Liver (tissue), 3 donors: ENCODE results near the gene ROBO2.

Source experiments
- EGR1 ChIP-seq, 2 donors: IDR thresholded peaks; 2 replicates each; pipeline ENCODE4 v1.6.1; 2016 to 2018; ENCODE audit warnings: antibody characterized with exemption in 2 of 2, low read depth in 2 of 2
- FOXA2 ChIP-seq: IDR thresholded peaks from 2 replicates; pipeline ENCODE4 v1.6.1; 2016; ENCODE audit warnings: antibody characterized with exemption
- NR2F2 ChIP-seq: IDR thresholded peaks from 2 replicates; pipeline ENCODE4 v1.6.1; 2016; ENCODE audit warnings: antibody characterized with exemption
- RAD21 ChIP-seq, 2 donors: IDR thresholded peaks; 2 replicates each; pipeline ENCODE4 v1.6.1; 2016; ENCODE audit warnings: antibody characterized with exemption in 2 of 2, mild to moderate bottlenecking in 2 of 2
- TAF1 ChIP-seq: conservative IDR thresholded peaks from 2 replicates; pipeline ENCODE4 v1.6.1; 2016; ENCODE audit warnings: antibody characterized with exemption, mild to moderate bottlenecking
- YY1 ChIP-seq: IDR thresholded peaks from 2 replicates; pipeline ENCODE4 v1.6.1; 2016; ENCODE audit warnings: antibody characterized with exemption, mild to moderate bottlenecking
- TF ChIP-seq, protein P1 (sequence below): fragments of 150-350 bp; IDR thresholded peaks from 2 replicates; pipeline ENCODE4 v1.5.1; 2017; ENCODE audit warnings: improper control_type of control experiment, low read depth, low read length; ENCODE audit not compliant: missing input control
- TF ChIP-seq, protein P2 (sequence below): IDR thresholded peaks from 2 replicates; pipeline ENCODE4 v1.6.1; 2016; ENCODE audit warnings: antibody characterized with exemption, mild to moderate bottlenecking
- TF ChIP-seq, protein P3 (sequence below): IDR thresholded peaks from 2 replicates; pipeline ENCODE4 v1.6.1; 2016; ENCODE audit warnings: antibody characterized with exemption
- donor health status: healthy.
- donor health status: healthy.

DNA sequence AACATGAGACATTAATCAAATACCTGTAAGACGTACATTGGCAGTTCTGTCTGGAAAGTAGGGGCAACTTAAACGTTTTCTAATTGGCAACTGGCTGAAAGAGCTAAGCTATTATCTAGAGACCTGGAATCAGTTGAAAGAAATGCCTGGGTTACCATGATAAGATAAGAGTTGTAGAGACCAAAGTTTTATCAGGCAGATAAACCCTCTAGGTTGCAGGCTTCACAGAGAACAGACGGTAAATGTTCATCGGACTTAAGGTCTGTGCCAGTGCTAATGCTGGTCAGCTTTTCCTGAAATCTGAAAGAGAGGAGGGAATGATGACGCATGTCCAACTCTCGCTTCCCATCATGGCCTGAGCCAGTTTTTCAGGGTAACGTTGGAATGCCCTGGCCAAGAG, 196.2 kb downstream of the ROBO2 start:
- TF ChIP-seq RAD21 (IDR thresholded peaks at IDR 0.05) (no peak), EGR1 (IDR thresholded peaks at IDR 0.05; ENCODE audit: low read depth in 2 of 2) (no peak), NR2F2 (no peak), FOXA2 (no peak), TAF1 (no peak), YY1 (no peak)
- TF ChIP-seq, protein P1, sequence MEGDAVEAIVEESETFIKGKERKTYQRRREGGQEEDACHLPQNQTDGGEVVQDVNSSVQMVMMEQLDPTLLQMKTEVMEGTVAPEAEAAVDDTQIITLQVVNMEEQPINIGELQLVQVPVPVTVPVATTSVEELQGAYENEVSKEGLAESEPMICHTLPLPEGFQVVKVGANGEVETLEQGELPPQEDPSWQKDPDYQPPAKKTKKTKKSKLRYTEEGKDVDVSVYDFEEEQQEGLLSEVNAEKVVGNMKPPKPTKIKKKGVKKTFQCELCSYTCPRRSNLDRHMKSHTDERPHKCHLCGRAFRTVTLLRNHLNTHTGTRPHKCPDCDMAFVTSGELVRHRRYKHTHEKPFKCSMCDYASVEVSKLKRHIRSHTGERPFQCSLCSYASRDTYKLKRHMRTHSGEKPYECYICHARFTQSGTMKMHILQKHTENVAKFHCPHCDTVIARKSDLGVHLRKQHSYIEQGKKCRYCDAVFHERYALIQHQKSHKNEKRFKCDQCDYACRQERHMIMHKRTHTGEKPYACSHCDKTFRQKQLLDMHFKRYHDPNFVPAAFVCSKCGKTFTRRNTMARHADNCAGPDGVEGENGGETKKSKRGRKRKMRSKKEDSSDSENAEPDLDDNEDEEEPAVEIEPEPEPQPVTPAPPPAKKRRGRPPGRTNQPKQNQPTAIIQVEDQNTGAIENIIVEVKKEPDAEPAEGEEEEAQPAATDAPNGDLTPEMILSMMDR = no peak
- TF ChIP-seq, protein P2, sequence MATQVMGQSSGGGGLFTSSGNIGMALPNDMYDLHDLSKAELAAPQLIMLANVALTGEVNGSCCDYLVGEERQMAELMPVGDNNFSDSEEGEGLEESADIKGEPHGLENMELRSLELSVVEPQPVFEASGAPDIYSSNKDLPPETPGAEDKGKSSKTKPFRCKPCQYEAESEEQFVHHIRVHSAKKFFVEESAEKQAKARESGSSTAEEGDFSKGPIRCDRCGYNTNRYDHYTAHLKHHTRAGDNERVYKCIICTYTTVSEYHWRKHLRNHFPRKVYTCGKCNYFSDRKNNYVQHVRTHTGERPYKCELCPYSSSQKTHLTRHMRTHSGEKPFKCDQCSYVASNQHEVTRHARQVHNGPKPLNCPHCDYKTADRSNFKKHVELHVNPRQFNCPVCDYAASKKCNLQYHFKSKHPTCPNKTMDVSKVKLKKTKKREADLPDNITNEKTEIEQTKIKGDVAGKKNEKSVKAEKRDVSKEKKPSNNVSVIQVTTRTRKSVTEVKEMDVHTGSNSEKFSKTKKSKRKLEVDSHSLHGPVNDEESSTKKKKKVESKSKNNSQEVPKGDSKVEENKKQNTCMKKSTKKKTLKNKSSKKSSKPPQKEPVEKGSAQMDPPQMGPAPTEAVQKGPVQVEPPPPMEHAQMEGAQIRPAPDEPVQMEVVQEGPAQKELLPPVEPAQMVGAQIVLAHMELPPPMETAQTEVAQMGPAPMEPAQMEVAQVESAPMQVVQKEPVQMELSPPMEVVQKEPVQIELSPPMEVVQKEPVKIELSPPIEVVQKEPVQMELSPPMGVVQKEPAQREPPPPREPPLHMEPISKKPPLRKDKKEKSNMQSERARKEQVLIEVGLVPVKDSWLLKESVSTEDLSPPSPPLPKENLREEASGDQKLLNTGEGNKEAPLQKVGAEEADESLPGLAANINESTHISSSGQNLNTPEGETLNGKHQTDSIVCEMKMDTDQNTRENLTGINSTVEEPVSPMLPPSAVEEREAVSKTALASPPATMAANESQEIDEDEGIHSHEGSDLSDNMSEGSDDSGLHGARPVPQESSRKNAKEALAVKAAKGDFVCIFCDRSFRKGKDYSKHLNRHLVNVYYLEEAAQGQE = no peak
- TF ChIP-seq, protein P3, sequence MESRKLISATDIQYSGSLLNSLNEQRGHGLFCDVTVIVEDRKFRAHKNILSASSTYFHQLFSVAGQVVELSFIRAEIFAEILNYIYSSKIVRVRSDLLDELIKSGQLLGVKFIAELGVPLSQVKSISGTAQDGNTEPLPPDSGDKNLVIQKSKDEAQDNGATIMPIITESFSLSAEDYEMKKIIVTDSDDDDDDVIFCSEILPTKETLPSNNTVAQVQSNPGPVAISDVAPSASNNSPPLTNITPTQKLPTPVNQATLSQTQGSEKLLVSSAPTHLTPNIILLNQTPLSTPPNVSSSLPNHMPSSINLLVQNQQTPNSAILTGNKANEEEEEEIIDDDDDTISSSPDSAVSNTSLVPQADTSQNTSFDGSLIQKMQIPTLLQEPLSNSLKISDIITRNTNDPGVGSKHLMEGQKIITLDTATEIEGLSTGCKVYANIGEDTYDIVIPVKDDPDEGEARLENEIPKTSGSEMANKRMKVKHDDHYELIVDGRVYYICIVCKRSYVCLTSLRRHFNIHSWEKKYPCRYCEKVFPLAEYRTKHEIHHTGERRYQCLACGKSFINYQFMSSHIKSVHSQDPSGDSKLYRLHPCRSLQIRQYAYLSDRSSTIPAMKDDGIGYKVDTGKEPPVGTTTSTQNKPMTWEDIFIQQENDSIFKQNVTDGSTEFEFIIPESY = no peak
